ENCODE results near the gene TSPAN7. TPM values are rescaled to one million over a fixed set of nuclear protein-coding genes. Genes with fewer than 3 reads are reported as not detected.
A peak's percentile ranks its signal among the peaks of the same experiment; 100 is the strongest.

The TSPAN7 gene
- total RNA-seq (2014; rRNA removed; shearing (Covaris generic)): 1.6 and 2.0 TPM in 2 replicates

- no peaks in the 10 kb centered on the region for H3K27me3 ChIP-seq
- no peaks in the 10 kb centered on the region for H3K4me1 ChIP-seq
- peak within 1 kb of the TSS; percentile 56 for H3K4me3 ChIP-seq
- H3K36me3 ChIP-seq: no peaks in the 10 kb centered on the region
- H3K27ac ChIP-seq: no peak within 1 kb of the TSS
- no peaks in the 10 kb centered on the region for H3K9me3 ChIP-seq (replicated peaks)
- DNase-seq: peak; percentile 76 to 78
Measured at GRCh38 chrX:38561126-38561868, at the start of gene TSPAN7. Gene TSPAN7 (plus strand): TSS chrX:38561542. CDS start chrX:38561547, 5 bp downstream.

GRCh38 chrX:38513112-38513742 is 48.1 kb upstream of the TSPAN7 start:
- Histone ChIP-seq H3K27me3 (no peaks in the 10 kb centered on the region), H3K36me3 (no peaks in the 10 kb centered on the region), H3K4me1 (no peaks in the 10 kb centered on the region), H3K27ac (no peak overlapping the region), H3K4me3 (no peak overlapping the region), H3K9me3 (replicated peaks) (no peaks in the 10 kb centered on the region)
- DNase-seq: peak in 1 of 2 experiments; percentile 1

GRCh38 chrX:38514016-38514854 is 47.1 kb upstream of the TSPAN7 start:
- Histone ChIP-seq H3K27ac (no peak overlapping the region), H3K4me1 (no peaks in the 10 kb centered on the region), H3K27me3 (no peaks in the 10 kb centered on the region), H3K36me3 (no peaks in the 10 kb centered on the region), H3K4me3 (no peak overlapping the region), H3K9me3 (replicated peaks) (no peaks in the 10 kb centered on the region)
- no peak for DNase-seq

GRCh38 chrX:38515291-38515690 is 46.1 kb upstream of the TSPAN7 start:
- DNase-seq: no peak
- Histone ChIP-seq H3K9me3 (replicated peaks) (no peaks in the 10 kb centered on the region), H3K27me3 (no peaks in the 10 kb centered on the region), H3K4me3 (no peak overlapping the region), H3K36me3 (no peaks in the 10 kb centered on the region), H3K4me1 (no peaks in the 10 kb centered on the region), H3K27ac (no peak overlapping the region)

GRCh38 chrX:38516196-38516774 is 45.1 kb upstream of the TSPAN7 start:
- no peaks in the 10 kb centered on the region for H3K4me1 ChIP-seq

GRCh38 chrX:38519651-38520050 is 41.7 kb upstream of the TSPAN7 start:
- Histone ChIP-seq H3K27ac (no peak overlapping the region), H3K9me3 (replicated peaks) (no peaks in the 10 kb centered on the region), H3K36me3 (no peaks in the 10 kb centered on the region), H3K27me3 (no peaks in the 10 kb centered on the region), H3K4me3 (no peak overlapping the region), H3K4me1 (no peaks in the 10 kb centered on the region)
- DNase-seq: no peak

More at GRCh38 chrX:38516196-38516774, 45.1 kb upstream of the TSPAN7 start:
- no peaks in the 10 kb centered on the region for H3K36me3 ChIP-seq
- H3K27ac ChIP-seq: no peak overlapping the region
- H3K9me3 ChIP-seq (replicated peaks): no peaks in the 10 kb centered on the region
- no peak for DNase-seq
- no peak overlapping the region for H3K4me3 ChIP-seq
- H3K27me3 ChIP-seq: no peaks in the 10 kb centered on the region

GRCh38 chrX:38538134-38538533 is 23.2 kb upstream of the TSPAN7 start:
- Histone ChIP-seq H3K27ac (no peak overlapping the region), H3K36me3 (no peaks in the 10 kb centered on the region), H3K4me3 (no peak overlapping the region), H3K27me3 (no peaks in the 10 kb centered on the region), H3K9me3 (replicated peaks) (no peaks in the 10 kb centered on the region), H3K4me1 (no peaks in the 10 kb centered on the region)
- no peak for DNase-seq

GRCh38 chrX:38539748-38540147 is 21.6 kb upstream of the TSPAN7 start:
- Histone ChIP-seq H3K36me3 (no peaks in the 10 kb centered on the region), H3K27me3 (no peaks in the 10 kb centered on the region), H3K4me1 (no peaks in the 10 kb centered on the region), H3K27ac (no peak overlapping the region), H3K4me3 (no peak overlapping the region), H3K9me3 (replicated peaks) (no peaks in the 10 kb centered on the region)
- DNase-seq: no peak

- Histone ChIP-seq H3K36me3 (no peaks in the 10 kb centered on the region), H3K4me1 (no peaks in the 10 kb centered on the region), H3K4me3 (no peak overlapping the region), H3K27ac (no peak overlapping the region), H3K9me3 (replicated peaks) (no peaks in the 10 kb centered on the region), H3K27me3 (no peaks in the 10 kb centered on the region)
- DNase-seq: no peak
Measured at GRCh38 chrX:38548508-38548907, 12.8 kb upstream of the TSPAN7 start.

GRCh38 chrX:38552721-38553120 is 8.6 kb upstream of the TSPAN7 start:
- DNase-seq: no peak
- Histone ChIP-seq H3K36me3 (no peaks in the 10 kb centered on the region), H3K9me3 (replicated peaks) (no peaks in the 10 kb centered on the region)

GRCh38 chrX:38558686-38559085 is 2.7 kb upstream of the TSPAN7 start:
- Histone ChIP-seq H3K27ac (no peak overlapping the region), H3K4me1 (no peaks in the 10 kb centered on the region), H3K27me3 (no peaks in the 10 kb centered on the region), H3K4me3 (no peak overlapping the region), H3K9me3 (replicated peaks) (no peaks in the 10 kb centered on the region), H3K36me3 (no peaks in the 10 kb centered on the region)
- DNase-seq: no peak

More at GRCh38 chrX:38552721-38553120, 8.6 kb upstream of the TSPAN7 start:
- no peaks in the 10 kb centered on the region for H3K4me1 ChIP-seq
- no peaks in the 10 kb centered on the region for H3K27me3 ChIP-seq
- H3K27ac ChIP-seq: no peak overlapping the region
- no peak overlapping the region for H3K4me3 ChIP-seq

- DNase-seq: no peak
- Histone ChIP-seq H3K4me1 (no peaks in the 10 kb centered on the region), H3K27ac (no peak overlapping the region), H3K27me3 (no peaks in the 10 kb centered on the region), H3K4me3 (peak overlapping the region; percentile 56), H3K36me3 (no peaks in the 10 kb centered on the region), H3K9me3 (replicated peaks) (no peaks in the 10 kb centered on the region)
Measured at GRCh38 chrX:38560776-38561125, 591 bp upstream of the TSPAN7 start.

- Histone ChIP-seq H3K36me3 (no peaks in the 10 kb centered on the region), H3K9me3 (replicated peaks) (no peaks in the 10 kb centered on the region), H3K4me1 (no peaks in the 10 kb centered on the region), H3K4me3 (peak overlapping the region; percentile 56), H3K27ac (no peak overlapping the region), H3K27me3 (no peaks in the 10 kb centered on the region)
- DNase-seq: peak; percentile 13 to 19
Measured at GRCh38 chrX:38561951-38562719, 793 bp downstream of the TSPAN7 start.

- H3K27ac ChIP-seq: no peak overlapping the region
- no peaks in the 10 kb centered on the region for H3K9me3 ChIP-seq (replicated peaks)
- no peaks in the 10 kb centered on the region for H3K4me1 ChIP-seq
- DNase-seq: no peak
- no peaks in the 10 kb centered on the region for H3K36me3 ChIP-seq
- no peaks in the 10 kb centered on the region for H3K27me3 ChIP-seq
- peak overlapping the region; percentile 56 for H3K4me3 ChIP-seq
Measured at GRCh38 chrX:38563030-38563429, 1.7 kb downstream of the TSPAN7 start.

All from SJCRH30 (cell line).